SKM-1 (cell line): ENCODE results near the gene FMN1.

Experiments
- DNase-seq: peaks from one replicate; lab custom pipeline; 2025; ENCODE audit not compliant: unreplicated experiment; lab: John Stamatoyannopoulos, UW

Gene FMN1

GRCh38 chr15:32716216-32716914 is 478.1 kb downstream of the FMN1 start:
- DNase-seq, result no peak
